OCI-LY7 (cell line): ENCODE measurements around the gene CTNNBL1. TPM values are rescaled to one million over a fixed set of nuclear protein-coding genes. Genes with fewer than 3 reads are reported as not detected.
"Not testable (repeated sequence)": the region's sequence is repeated elsewhere in the genome, so short reads cannot be mapped to it uniquely, and the experiment has no call there.

Source experiments
- BruUV-seq: library from RNA; stranded (reverse); fragments of 400-500 nt; replicated peaks from 2 replicates; lab custom pipeline; 2021; lab: Mats Ljungman, UMichigan
- CTCF ChIA-PET: fragments of 300-600 bp; sonication (Branson Sonifier 250); formaldehyde crosslinking; loops from one replicate; lab custom pipeline; 2022; ENCODE audit warnings: antibody characterized with exemption; ENCODE audit not compliant: unreplicated experiment; lab: Charles Lee
- POLR2A ChIA-PET: fragments of 300-600 bp; sonication (Branson Sonifier 250); formaldehyde crosslinking; loops from one replicate; lab custom pipeline; 2022; ENCODE audit warnings: antibody characterized with exemption; lab: Charles Lee
- DNase-seq: peaks from one replicate; pipeline ENCODE4 v3.0.0-alpha.2; 2015; ENCODE audit warnings: low spot score
- H2AFZ ChIP-seq: fragments of 200-600 bp; sonication (generic), shearing (Covaris generic); 2 replicates; pipeline ENCODE4 v1.6.1; 2014; ENCODE audit warnings: mild to moderate bottlenecking, antibody characterized with exemption, low read length, moderate library complexity
- H3K27ac ChIP-seq: fragments of 200-600 bp; sonication (generic); 2 replicates; pipeline ENCODE4 v1.5.1; 2014; ENCODE audit warnings: mixed run types, low read depth, mild to moderate bottlenecking, moderate library complexity, low read length, inconsistent platforms; ENCODE audit not compliant: poor library complexity, severe bottlenecking
- H3K36me3 ChIP-seq: fragments of 200-600 bp; sonication (generic); 2 replicates; pipeline ENCODE4 v1.6.1; 2014; ENCODE audit warnings: mild to moderate bottlenecking, antibody characterized with exemption, low read length, moderate library complexity, mixed read lengths; ENCODE audit not compliant: insufficient read depth
- H3K4me1 ChIP-seq: fragments of 200-600 bp; sonication (generic); 2 replicates; pipeline ENCODE4 v1.5.1; 2014; ENCODE audit warnings: mild to moderate bottlenecking, low read length; ENCODE audit not compliant: insufficient read depth, poor library complexity, severe bottlenecking
- H3K4me2 ChIP-seq: fragments of 200-600 bp; sonication (generic); 2 replicates; pipeline ENCODE4 v1.6.1; 2014; ENCODE audit warnings: mild to moderate bottlenecking, low read length
- H3K4me3 ChIP-seq: fragments of 200-600 bp; sonication (generic); 2 replicates; pipeline ENCODE4 v1.5.1; 2014; ENCODE audit warnings: mild to moderate bottlenecking, low read depth, low read length; ENCODE audit not compliant: poor library complexity, severe bottlenecking
- H3K79me2 ChIP-seq: fragments of 200-600 bp; sonication (generic); 2 replicates; pipeline ENCODE4 v1.6.1; 2016; ENCODE audit warnings: low read depth, mild to moderate bottlenecking, low read length, moderate library complexity, mixed read lengths; ENCODE audit not compliant: insufficient read depth
- H3K9me2 ChIP-seq: fragments of 200-600 bp; sonication (generic); 2 replicates; pipeline ENCODE4 v1.6.1; 2016; ENCODE audit warnings: mild to moderate bottlenecking, low read length, mixed read lengths; ENCODE audit not compliant: insufficient read depth
- H3K9me3 ChIP-seq: fragments of 200-600 bp; sonication (generic); 2 replicates; pipeline ENCODE4 v1.6.1; 2014; ENCODE audit warnings: mild to moderate bottlenecking, mixed run types, low read length, mixed read lengths
- H4K20me1 ChIP-seq: fragments of 200-600 bp; sonication (generic); 2 replicates; pipeline ENCODE4 v1.6.1; 2014; ENCODE audit warnings: mild to moderate bottlenecking, antibody characterized with exemption, low read length, moderate library complexity, mixed read lengths; ENCODE audit not compliant: insufficient read depth
- EZH2phosphoT487 ChIP-seq: fragments of 200-600 bp; sonication (generic); IDR thresholded peaks from 2 replicates; pipeline ENCODE4 v1.6.1; 2018; ENCODE audit warnings: low read depth, borderline replicate concordance, mild to moderate bottlenecking, mixed run types, antibody characterized with exemption, low read length, moderate library complexity, mixed read lengths
- intact Hi-C: fragments of 100-400 bp; cut with micrococcal nuclease; formaldehyde crosslinking; loops from one replicate; pipeline ENCODE4 v1.10.0; 2022; ENCODE audit not compliant: unreplicated experiment
- total RNA-seq, 2 experiments: library from RNA; depleted of rRNA in 1 of 2; stranded (reverse); fragments of >200 nt in 1 of 2; shearing (Covaris generic) in 1 of 2; gene quantifications; 2 replicates each; pipeline ENCODE4 v1.2.3, GENCODE V29; 2014 to 2022
- TF ChIP-seq, protein P1 (sequence below): fragments of 200-600 bp; sonication (generic); conservative IDR thresholded peaks from 2 replicates; pipeline ENCODE4 v1.5.1; 2014; ENCODE audit warnings: mild to moderate bottlenecking, antibody characterized with exemption, low read length, moderate library complexity, mixed read lengths

Gene CTNNBL1
- total RNA-seq, 2 experiments from 2014 or later = 38.0 to 90.0 TPM

DNA sequence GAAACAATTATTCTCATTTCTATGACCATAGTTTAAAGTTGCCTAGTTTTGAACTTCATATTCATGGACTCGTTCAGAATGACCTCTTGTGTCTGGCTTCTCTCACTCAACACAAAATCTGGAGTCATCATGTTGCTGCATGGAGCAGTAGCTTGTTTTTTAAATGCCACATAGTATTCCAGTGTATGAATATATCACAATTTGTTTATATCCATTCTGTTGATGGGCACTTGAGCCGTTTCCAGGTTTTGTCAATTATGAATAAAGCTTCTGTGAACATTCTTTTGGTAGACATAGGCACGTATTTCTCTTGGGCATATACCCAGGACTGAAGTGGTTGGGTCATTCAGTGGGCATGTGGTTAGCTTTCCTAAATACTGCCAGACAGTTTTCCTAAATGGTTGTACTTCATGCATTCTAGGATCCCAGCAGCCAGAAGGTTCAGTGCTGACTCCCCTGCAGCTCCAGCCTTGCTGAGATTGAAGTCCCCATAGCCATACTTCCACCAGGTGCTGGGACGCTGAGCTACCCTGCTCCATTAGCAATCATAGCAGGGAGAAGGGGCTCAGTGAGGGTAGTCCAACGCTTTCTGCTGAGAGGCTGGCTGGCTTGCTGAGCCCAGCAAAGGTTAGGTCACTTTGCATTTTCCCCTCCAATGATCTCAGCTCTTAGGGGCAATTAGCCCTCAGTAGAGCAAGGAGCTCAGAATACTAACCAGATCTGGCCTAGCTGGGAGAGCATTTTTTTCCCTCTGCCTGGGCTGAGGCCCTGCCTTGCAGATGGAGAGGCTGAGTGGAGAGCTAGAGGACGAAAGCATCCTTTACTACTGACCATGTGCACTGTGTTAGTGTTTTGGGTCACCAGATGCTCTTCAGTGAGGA lies 35.7 kb upstream of the CTNNBL1 start:
- ChIA-PET POLR2A (interaction anchor here (0.6 to 0.8 kb wide), 2 partner anchors 62 to 96 kb away, joined by 3 read pairs; no protein-coding TSS in a partner anchor), CTCF (no interaction called here)
- intact Hi-C loops = no loop called here
- Histone ChIP-seq H3K27ac (no peak overlapping the region), H3K4me2 (no peak overlapping the region), H3K79me2 (no peaks in the 10 kb centered on the region), H3K4me1 (no peaks in the 10 kb centered on the region), H3K9me2 (no peaks in the 10 kb centered on the region), H2AFZ (no peak overlapping the region), H3K36me3 (no peaks in the 10 kb centered on the region), H4K20me1 (no peaks in the 10 kb centered on the region), H3K9me3 (no peaks in the 10 kb centered on the region), H3K4me3 (no peak overlapping the region)
- DNase-seq = no peak
- no peak for TF ChIP-seq EZH2phosphoT487
- TF ChIP-seq, protein P1, sequence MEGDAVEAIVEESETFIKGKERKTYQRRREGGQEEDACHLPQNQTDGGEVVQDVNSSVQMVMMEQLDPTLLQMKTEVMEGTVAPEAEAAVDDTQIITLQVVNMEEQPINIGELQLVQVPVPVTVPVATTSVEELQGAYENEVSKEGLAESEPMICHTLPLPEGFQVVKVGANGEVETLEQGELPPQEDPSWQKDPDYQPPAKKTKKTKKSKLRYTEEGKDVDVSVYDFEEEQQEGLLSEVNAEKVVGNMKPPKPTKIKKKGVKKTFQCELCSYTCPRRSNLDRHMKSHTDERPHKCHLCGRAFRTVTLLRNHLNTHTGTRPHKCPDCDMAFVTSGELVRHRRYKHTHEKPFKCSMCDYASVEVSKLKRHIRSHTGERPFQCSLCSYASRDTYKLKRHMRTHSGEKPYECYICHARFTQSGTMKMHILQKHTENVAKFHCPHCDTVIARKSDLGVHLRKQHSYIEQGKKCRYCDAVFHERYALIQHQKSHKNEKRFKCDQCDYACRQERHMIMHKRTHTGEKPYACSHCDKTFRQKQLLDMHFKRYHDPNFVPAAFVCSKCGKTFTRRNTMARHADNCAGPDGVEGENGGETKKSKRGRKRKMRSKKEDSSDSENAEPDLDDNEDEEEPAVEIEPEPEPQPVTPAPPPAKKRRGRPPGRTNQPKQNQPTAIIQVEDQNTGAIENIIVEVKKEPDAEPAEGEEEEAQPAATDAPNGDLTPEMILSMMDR = no peak
- BruUV-seq = no TSS peak

DNA sequence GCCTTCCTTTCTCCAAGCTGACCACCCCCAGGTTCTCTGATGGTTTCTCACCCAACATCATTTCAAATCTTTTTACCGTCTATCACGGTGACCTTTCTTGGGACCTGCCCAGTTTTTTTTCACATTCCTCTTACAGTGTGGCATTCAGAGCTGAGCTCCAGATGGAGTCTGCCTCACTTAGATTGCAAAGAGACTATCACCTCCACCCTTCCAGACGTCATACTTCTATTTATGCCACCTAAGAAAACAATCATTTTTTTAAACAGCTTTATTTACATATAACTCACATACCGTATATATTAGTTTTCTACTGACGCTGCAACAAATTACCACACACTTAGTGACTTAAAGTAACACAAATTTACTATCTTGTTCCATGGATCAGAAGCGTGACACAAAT lies 32.3 kb upstream of the CTNNBL1 start:
- POLR2A ChIA-PET = interaction anchor here (0.7 kb wide), 1 partner anchor 38 kb away, joined by 3 read pairs; no protein-coding TSS in a partner anchor
- H3K4me1 ChIP-seq = no peaks in the 10 kb centered on the region
- H3K79me2 ChIP-seq = no peaks in the 10 kb centered on the region
- no peaks in the 10 kb centered on the region for H4K20me1 ChIP-seq
- no peaks in the 10 kb centered on the region for H3K9me2 ChIP-seq
- H3K27ac ChIP-seq = no peak overlapping the region
- H3K4me2 ChIP-seq = no peak overlapping the region
- no TSS peak for BruUV-seq
- intact Hi-C loops = no loop called here
- DNase-seq = no peak
- no peaks in the 10 kb centered on the region for H3K9me3 ChIP-seq
- H3K4me3 ChIP-seq = no peak overlapping the region
- no peak overlapping the region for H2AFZ ChIP-seq
- CTCF ChIA-PET = no interaction called here
- no peaks in the 10 kb centered on the region for H3K36me3 ChIP-seq
- TF ChIP-seq, protein P1 = no peak
- TF ChIP-seq EZH2phosphoT487 = no peak

DNA sequence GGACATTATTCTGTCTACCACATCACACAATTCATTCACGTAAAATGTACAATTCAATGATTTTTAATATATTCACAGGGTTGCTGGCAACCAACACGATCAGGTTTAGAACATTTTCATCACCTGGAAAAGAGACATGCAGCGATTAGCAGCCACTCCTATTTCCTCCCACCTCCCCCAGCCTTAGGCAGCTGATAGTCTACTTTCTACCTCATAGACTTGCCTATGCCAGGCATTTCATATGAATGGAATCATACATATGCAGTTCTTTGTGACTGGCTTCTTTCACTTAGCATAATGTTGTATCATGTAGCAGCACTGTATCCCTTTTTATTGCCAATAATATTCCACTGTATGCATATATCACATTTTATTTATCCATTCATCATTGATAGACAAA lies 31.5 kb upstream of the CTNNBL1 start:
- Histone ChIP-seq H3K9me3 (no peaks in the 10 kb centered on the region), H4K20me1 (no peaks in the 10 kb centered on the region), H3K27ac (no peak overlapping the region), H3K4me3 (no peak overlapping the region), H3K36me3 (no peaks in the 10 kb centered on the region), H3K79me2 (no peaks in the 10 kb centered on the region), H3K9me2 (no peaks in the 10 kb centered on the region), H2AFZ (no peak overlapping the region), H3K4me1 (no peaks in the 10 kb centered on the region), H3K4me2 (no peak overlapping the region)
- CTCF ChIA-PET = no interaction called here
- intact Hi-C loops = no loop called here
- no TSS peak for BruUV-seq
- no peak for DNase-seq
- TF ChIP-seq, protein P1 = no peak
- no peak for TF ChIP-seq EZH2phosphoT487
- POLR2A ChIA-PET = no interaction called here

DNA sequence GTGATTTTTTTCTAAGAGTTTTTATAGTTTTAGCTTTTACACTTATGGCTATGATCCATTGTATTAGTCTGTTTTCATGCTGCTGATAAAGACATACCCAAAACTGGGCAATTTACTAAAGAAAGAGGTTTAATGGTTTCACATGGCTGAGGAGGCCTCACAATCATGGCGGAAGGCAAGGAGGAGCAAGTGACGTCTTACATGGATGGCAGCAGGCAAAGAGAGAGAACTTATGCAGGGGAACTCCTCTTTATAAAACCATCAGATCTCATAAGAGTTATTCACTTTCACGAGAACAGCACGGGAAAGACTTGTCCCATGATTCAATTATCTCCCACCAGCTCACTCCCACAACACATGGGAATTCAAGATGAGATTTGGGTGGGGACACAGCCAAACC lies 29.2 kb upstream of the CTNNBL1 start:
- H3K4me1 ChIP-seq, H3K9me2 ChIP-seq, POLR2A ChIA-PET, BruUV-seq, H3K4me2 ChIP-seq, H3K79me2 ChIP-seq, CTCF ChIA-PET, H3K4me3 ChIP-seq, H3K36me3 ChIP-seq, H4K20me1 ChIP-seq, H3K27ac ChIP-seq, intact Hi-C loops, H2AFZ ChIP-seq, DNase-seq, H3K9me3 ChIP-seq: not testable (repeated sequence)
